ENCODE data around the gene DHX32.
A peak's percentile ranks its signal among the peaks of the same experiment; 100 is the strongest.

The DHX32 gene

GRCh38 chr10:125788156-125789034 is 92.7 kb downstream of the DHX32 start:
- no peaks in the 10 kb centered on the region for H3K9me3 ChIP-seq (replicated peaks in 1 of 11)
- peaks cover 0 to 12% (median 0%) of the 10 kb centered on the region in 11 experiments; a peak in 3 of 22 replicates for H4K20me1 ChIP-seq
- TF ChIP-seq Cebpa-rat (IDR thresholded peaks at IDR 0.05): no peak
- H3K4me2 ChIP-seq: peak overlapping the region in 9 of 11 experiments; percentile 35 to 65 (median 50); a peak in 16 of 22 replicates
- H3K4me1 ChIP-seq: peaks cover 7 to 28% (median 18%) of the 10 kb centered on the region in 10 experiments; a peak in 18 of 20 replicates
- no peak overlapping the region; a peak in 2 of 22 replicates for H3K9ac ChIP-seq
- H3K27ac ChIP-seq: no peak overlapping the region
- H3K27me3 ChIP-seq: no peaks in the 10 kb centered on the region
- H3K4me3 ChIP-seq: no peak overlapping the region
- H3K36me3 ChIP-seq: peaks cover 36 to 50% (median 43%) of the 10 kb centered on the region in 11 experiments

Measured in BLaER1 treated with 17β-estradiol and CSF1 and Interleukin-3, amounts not matched to agents 10 nM and 100 nM (cell line).